Activated T-cell treated with anti-CD3 and anti-CD28 coated beads, Interleukin-2, amount 50 U/mL, for 48 hours (primary cell): ENCODE data around the gene ADAMTS16.

ENCODE experiments used
- DNase-seq, 2 experiments: peaks; one replicate each; pipeline ENCODE4 v3.0.0-alpha.2; 2020

Gene ADAMTS16

GRCh38 chr5:5246736-5247135 lies 106.6 kb downstream of the ADAMTS16 start:
- DNase-seq = no peak

- DNase-seq = no peak
Observed at GRCh38 chr5:5250758-5251157, 110.6 kb downstream of the ADAMTS16 start.

- no peak for DNase-seq
Observed at GRCh38 chr5:5252106-5252505, 112.0 kb downstream of the ADAMTS16 start.

DNA sequence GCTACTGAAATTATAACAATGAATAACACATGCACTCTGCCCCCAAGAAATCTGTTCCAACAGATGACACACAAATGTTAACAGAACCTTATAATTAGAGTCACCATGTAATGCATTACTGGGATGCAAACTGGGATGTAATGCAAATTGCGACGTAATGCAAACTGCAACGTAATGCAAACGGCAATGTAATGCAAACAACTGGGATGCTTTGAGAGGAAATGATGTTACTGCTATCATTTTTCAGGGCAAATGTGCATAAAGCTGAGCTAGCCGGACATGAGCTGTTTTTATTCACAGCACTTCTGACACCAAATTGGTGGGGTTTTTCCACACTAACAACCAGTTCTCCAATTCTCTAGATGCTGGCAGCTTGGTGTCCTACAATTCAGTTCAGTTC lies 117.2 kb downstream of the ADAMTS16 start:
- DNase-seq = no peak

- DNase-seq = no peak
Observed at GRCh38 chr5:5258564-5258963, 118.4 kb downstream of the ADAMTS16 start.

DNA sequence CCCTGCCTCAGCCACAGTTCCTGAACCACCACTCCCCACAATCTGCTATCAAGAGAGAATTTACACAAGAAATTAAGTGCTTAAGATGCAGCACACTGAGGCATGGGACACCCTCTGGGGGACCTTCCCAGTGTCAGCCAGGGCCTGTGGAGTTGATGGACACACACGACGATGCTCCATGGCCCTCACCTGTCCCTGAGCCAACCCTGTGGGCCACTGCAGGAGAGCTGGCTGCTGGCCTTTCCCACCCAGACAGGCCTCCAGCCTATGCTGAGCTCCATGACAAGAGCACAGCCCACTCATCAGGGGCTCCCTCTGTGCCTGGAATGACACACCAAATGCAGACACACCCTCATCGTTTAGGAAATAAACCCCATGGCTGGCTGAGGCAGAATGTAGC lies 124.6 kb downstream of the ADAMTS16 start:
- no peak for DNase-seq

GRCh38 chr5:5266297-5266696 lies 126.2 kb downstream of the ADAMTS16 start:
- DNase-seq = no peak

GRCh38 chr5:5270161-5270560 lies 130.0 kb downstream of the ADAMTS16 start:
- no peak for DNase-seq

DNA sequence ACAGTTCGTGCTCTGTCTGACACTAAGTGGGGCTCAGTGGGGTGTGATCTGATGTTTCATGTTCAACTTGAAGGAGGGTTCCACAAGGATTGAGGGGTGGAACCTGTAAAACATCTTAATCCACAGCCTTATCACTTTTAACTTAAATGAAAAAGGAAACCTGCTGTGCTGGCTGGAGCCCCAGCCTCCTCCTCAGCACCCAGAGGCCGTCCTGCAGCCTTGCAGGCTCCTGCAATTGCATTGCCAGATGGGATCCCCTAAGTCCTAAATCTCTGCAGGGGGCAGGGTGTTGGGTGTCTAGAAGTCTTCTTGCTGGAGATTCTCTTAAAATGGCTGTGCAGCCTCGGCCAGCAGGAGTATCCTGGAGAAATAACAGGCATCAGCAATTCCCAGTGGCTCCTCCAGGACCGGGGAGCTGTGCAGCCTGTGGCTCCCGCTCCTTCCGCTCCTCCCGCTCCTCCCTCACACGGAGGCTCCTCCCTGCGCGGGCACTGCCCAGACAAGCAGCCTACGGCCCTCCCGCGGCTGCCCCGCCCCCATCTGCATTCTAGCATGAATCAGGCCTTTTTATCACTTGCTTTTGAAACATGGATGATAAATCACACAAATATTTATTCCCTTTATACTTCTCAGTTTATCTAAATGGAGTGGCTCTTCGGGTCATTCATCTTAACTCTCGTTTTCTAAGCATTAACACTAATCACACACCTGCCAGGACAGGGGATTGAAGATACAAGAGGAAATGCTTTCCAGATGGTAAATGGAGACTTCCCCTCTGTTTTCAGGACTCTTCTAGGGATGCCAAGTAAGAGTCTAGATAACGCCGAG lies 131.0 kb downstream of the ADAMTS16 start:
- no peak for DNase-seq

DNA sequence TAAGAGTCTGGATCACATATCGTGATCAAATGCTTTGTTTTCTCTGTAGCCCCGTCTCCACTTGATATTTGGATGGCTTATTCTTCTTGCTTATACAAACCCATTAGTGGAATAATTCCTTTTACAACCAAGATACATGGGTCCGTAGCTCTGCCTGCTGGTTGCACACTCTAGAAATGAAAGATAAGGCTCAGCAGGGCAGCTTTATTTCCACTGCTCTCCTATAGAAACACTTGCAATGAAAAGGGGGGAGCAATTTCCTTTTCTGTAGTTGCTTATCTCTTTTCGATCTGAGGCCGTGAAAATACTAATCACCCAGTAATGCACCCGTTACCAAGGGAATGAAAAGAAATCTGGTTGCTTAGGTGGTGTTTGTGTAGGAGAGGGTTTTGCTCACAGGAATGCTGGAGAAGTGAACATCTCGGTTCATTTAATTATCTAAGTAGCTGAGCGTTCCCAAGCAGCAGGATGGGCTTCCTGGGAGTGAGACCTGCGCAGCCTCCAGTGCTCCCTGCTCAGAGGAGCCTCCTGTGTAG lies 131.7 kb downstream of the ADAMTS16 start:
- no peak for DNase-seq

DNA sequence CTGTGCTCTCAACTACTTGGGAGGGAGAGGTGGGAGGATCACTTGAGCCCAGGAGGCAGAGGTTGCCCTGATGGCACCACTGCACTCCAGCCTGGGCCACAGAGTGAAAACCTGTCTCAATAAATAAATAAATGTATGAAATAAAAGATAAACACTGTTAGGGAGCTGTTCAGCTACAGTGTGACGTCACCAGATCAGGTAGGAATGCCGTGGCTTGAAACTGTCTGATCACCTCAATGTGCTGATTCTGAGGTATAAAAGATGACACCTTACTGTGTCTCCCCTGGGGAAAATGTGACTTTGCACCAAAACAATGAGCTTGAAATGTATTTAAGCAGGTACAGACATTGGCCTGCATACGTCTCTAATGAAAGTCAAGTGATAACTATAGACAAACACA lies 133.3 kb downstream of the ADAMTS16 start:
- DNase-seq = no peak

DNA sequence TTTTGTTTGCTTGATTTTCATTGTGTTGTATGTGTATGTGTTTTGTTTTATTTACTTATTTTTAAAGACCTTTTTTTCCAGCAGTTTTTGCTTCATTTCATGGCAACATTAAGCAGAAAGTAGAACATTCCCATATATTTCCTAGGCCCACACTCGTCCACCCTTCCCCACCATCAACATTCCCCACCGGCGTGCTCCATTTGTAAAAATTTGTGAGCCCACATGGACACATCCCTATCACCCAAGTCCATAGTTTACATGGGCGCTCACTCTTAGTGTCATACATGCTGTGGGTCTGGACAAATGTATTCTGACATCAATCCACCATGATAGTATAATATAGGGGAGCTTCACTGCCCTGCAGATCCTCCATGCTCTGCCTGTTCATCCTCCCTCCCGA lies 133.8 kb downstream of the ADAMTS16 start:
- DNase-seq = no peak

GRCh38 chr5:5275211-5275610 lies 135.1 kb downstream of the ADAMTS16 start:
- no peak for DNase-seq

GRCh38 chr5:5276430-5276829 lies 136.3 kb downstream of the ADAMTS16 start:
- DNase-seq = no peak

DNA sequence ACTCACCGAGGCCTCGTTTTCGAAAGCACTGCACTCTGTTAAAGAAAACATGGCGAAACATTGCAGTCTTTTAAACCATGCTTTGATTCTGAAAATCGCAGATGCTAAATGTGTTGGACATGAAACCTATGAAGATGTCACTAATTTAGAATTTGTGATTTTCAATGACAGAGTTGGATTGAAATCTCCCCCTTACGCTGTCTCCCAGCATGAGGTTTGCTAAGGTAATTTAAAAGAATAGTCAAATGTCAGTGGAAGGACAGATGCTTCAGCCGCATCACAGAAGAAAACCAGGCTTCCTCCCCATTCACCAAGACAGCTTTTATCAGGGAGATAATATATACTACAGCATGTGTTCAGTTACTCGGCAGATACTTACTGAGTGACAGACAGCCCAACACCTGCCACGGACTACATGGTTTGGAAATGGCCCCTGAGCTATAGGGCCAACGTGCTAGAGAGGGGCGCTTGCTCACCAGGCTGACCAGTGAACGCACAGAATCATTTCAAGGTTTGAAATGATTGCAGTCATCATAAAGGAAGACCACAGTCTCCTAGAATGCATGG lies 136.9 kb downstream of the ADAMTS16 start:
- no peak for DNase-seq

DNA sequence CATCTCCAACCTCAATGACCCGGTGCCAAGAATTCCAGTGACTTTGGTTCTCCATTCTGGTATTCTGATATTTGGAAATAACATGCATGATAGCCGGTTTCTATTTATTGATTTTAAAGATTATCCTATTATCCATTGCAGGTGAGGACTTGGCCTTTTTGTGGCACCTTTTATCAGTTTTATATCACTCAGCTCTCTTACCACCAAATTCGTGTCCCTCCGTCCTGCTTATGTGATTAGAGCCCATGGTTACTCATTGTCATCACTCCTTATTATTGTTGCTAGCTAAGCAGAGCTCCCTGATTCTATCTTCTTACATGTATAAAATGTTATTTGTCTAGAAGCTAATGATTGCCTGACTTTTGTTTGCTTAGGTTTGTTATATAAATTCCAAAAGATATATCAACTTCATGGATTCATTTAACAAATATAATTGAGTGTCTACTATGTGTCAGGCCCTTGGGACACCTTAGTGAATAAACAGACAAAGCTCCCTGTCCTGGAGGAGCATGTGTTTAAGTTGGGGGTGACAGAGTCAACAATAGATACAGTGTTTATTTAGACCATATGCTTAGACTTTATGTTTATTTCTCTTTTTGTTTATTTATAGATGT lies 138.2 kb downstream of the ADAMTS16 start:
- no peak for DNase-seq

GRCh38 chr5:5278815-5279381 lies 138.8 kb downstream of the ADAMTS16 start:
- DNase-seq = no peak

DNA sequence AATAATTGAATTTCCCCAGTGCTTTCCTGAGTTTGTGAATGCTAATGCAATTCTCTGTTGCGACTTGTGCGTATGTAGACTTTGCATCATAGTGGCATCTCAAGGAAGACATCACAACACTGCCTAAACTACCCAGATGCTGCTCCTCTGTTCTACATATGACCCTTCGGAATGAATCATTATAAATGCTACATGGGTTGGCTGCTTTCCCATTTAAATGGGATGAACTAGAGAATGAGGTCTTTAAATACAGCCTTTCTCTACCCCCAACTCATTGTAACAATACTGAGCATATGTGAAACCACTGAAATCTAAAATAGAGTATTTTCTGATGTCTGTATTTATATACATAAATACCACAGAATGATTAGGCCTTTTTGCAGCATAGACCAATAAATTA lies 145.8 kb downstream of the ADAMTS16 start:
- no peak for DNase-seq

DNA sequence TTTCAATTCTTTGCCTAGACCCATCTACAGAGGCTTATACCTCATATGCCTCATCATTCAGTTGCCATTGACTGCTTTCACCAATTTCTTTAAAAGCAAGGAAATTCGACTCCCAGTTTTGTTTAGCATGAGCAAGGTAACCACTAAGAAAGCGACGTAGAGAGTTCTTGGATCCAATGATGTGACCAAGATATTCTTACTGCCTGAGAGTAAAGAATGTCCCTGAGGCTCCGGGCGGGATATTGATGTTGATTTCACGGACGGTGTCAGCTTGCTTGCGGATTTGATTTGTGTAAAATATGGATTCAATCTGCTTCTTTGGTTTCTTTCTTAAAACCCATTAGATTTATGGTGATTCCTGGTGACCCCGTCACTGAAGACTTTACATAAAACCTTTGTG lies 147.3 kb downstream of the ADAMTS16 start:
- DNase-seq = no peak

DNA sequence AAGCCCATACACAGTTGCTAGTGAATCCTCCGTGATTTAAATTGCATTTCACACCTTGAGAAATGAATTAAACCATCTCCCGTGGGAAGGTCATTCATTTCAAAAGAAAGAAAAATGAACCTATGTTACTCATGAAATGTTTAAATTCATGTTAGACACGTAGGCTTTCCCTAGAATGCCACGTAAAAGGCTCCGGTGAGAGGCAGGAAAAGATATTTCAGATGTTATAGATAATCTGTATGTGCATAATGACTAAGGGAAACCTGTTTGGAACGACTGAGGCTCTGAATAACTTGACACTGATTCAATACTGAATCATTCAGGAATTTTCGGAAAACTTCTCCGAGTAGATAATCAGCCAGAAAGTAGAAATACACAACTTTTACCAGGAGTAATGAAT lies 148.1 kb downstream of the ADAMTS16 start:
- no peak for DNase-seq

DNA sequence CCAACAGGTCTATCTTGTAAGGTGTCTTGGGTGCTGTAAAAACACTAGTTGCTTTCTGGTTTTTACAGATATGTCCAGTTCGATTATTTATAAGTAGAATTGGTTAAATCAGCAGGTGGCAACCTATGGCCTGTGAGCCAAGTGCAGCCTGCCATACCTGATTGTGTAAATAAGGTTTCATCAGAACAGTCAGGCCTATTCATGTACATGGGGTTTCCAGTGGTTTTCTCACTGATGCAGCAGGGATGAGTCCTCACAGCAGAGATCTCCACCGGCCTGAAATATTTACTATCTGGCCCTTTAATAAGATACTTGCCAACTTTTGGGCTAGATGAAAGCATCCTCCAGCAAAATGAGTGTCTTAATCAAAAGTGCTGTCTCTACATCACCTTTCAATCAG lies 149.4 kb downstream of the ADAMTS16 start:
- DNase-seq = no peak

- no peak for DNase-seq
Observed at GRCh38 chr5:5290674-5291334, 150.7 kb downstream of the ADAMTS16 start.

DNA sequence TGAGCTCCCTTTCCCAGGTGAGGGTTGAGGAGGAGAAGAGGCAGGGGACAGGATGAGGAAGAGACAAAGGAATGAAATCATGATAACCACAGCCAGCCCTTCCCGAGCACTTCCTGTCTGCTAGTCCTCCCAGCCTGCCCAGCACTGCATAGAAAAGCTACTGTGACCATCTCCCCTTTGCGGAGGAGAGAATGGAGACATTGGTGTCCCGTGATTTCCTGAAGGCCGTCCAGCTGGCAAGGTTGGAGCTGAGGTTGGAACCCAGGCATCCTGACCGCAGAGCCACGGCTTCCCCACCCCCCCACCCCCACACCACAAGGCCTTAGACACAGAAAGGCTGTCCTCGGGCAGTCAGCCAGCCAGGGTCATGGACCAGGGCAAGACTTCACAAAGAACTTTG lies 151.2 kb downstream of the ADAMTS16 start:
- no peak for DNase-seq
